Measurements from ENCODE around the gene PACS2.

PACS2 gene

GRCh38 chr14:105446971-105447370, 132.4 kb downstream of the PACS2 start:
- no peak for DNase-seq
